Measurements from ENCODE around the gene ZNF462. TPM values are rescaled to one million over a fixed set of nuclear protein-coding genes. Genes with fewer than 3 reads are reported as not detected.
A peak's percentile ranks its signal among the peaks of the same experiment; 100 is the strongest.

Gene ZNF462
- total RNA-seq, 2 experiments from 2014 or later = not detected

- H3K27me3 Mint-ChIP-seq = peaks cover 3% of the 10 kb centered on the region
- no peak for DNase-seq
- H3K4me1 Mint-ChIP-seq (ENCODE audit: low read depth) = no peaks in the 10 kb centered on the region
- ChIA-PET CTCF (no interaction called here), POLR2A (no interaction called here)
- intact Hi-C loops (cut with micrococcal nuclease) = no loop called here
- TF ChIP-seq CTCF (IDR thresholded peaks at IDR 0.05) = no peak
- H3K27ac Mint-ChIP-seq = no peak overlapping the region
- no peak overlapping the region for H3K4me3 Mint-ChIP-seq
- H3K9me3 Mint-ChIP-seq = no peaks in the 10 kb centered on the region
- no peaks in the 10 kb centered on the region for H3K36me3 Mint-ChIP-seq (ENCODE audit: low read depth)
- ATAC-seq = no peak
These were observed 179.6 kb downstream of the ZNF462 start for GRCh38 chr9:107042606-107043005.

- intact Hi-C loops (cut with micrococcal nuclease) = no loop called here
- ChIA-PET CTCF (interaction anchor here (1.0 to 1.1 kb wide), 2 partner anchors 63 to 122 kb away, joined by 3 to 4 read pairs; no protein-coding TSS in a partner anchor), POLR2A (interaction anchor here (0.8 kb wide), 1 partner anchor 9 kb away, joined by 3 read pairs; no protein-coding TSS in a partner anchor)
- no peaks in the 10 kb centered on the region for H3K9me3 Mint-ChIP-seq
- ATAC-seq (no peak), DNase-seq (no peak)
- no peak for TF ChIP-seq CTCF (IDR thresholded peaks at IDR 0.05)
- H3K27ac Mint-ChIP-seq = no peak overlapping the region
- peaks cover 3% of the 10 kb centered on the region for H3K27me3 Mint-ChIP-seq
- H3K36me3 Mint-ChIP-seq (ENCODE audit: low read depth) = no peaks in the 10 kb centered on the region
- H3K4me1 Mint-ChIP-seq (ENCODE audit: low read depth) = no peaks in the 10 kb centered on the region
- H3K4me3 Mint-ChIP-seq = no peak overlapping the region
These were observed 180.9 kb downstream of the ZNF462 start for GRCh38 chr9:107043886-107044285.

DNA sequence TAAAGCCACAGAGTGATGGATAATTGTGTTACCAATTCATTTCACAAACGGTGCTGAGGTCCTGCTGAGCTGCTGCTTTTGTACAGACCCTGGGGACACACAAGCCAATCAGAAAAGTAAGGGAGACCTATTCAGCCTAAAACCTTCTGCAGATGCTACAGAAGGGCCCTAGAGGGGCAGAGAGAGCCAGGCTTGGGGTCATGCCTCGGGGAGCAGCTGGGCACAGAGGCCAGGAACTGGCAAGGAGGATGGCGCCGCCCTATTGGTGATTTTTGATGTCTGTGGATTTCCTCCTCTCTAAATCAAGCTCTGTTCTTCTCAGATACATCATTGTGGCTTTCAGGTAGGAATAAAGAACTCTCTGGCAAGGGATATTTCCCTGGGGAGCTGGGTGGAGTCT, 181.9 kb downstream of the ZNF462 start:
- Mint-ChIP-seq H3K27me3 (peaks cover 3% of the 10 kb centered on the region), H3K36me3 (ENCODE audit: low read depth) (no peaks in the 10 kb centered on the region), H3K4me1 (ENCODE audit: low read depth) (no peaks in the 10 kb centered on the region), H3K27ac (no peak overlapping the region), H3K9me3 (no peaks in the 10 kb centered on the region), H3K4me3 (no peak overlapping the region)
- POLR2A ChIA-PET = no interaction called here
- intact Hi-C loops (cut with micrococcal nuclease) = no loop called here
- TF ChIP-seq CTCF (IDR thresholded peaks at IDR 0.05) = no peak
- CTCF ChIA-PET = interaction anchor here (0.6 to 1.2 kb wide), 5 partner anchors 64 to 123 kb away, joined by 3 to 4 read pairs (median 3); no protein-coding TSS in a partner anchor
- DNase-seq (peak; percentile 22), ATAC-seq (no peak)

GRCh38 chr9:107046692-107047091, 183.7 kb downstream of the ZNF462 start:
- H3K27ac Mint-ChIP-seq = no peak overlapping the region
- intact Hi-C loops (cut with micrococcal nuclease) = no loop called here
- no peaks in the 10 kb centered on the region for H3K36me3 Mint-ChIP-seq (ENCODE audit: low read depth)
- H3K4me3 Mint-ChIP-seq = no peak overlapping the region
- H3K4me1 Mint-ChIP-seq (ENCODE audit: low read depth) = no peaks in the 10 kb centered on the region
- TF ChIP-seq CTCF (IDR thresholded peaks at IDR 0.05) = no peak
- DNase-seq = no peak
- H3K9me3 Mint-ChIP-seq = no peaks in the 10 kb centered on the region
- ChIA-PET POLR2A (no interaction called here), CTCF (no interaction called here)
- ATAC-seq = no peak
- no peaks in the 10 kb centered on the region for H3K27me3 Mint-ChIP-seq

- Mint-ChIP-seq H3K27me3 (no peaks in the 10 kb centered on the region), H3K4me3 (no peak overlapping the region), H3K36me3 (ENCODE audit: low read depth) (no peaks in the 10 kb centered on the region), H3K9me3 (no peaks in the 10 kb centered on the region), H3K4me1 (ENCODE audit: low read depth) (no peaks in the 10 kb centered on the region), H3K27ac (no peak overlapping the region)
- no peak for TF ChIP-seq CTCF (IDR thresholded peaks at IDR 0.05)
- ChIA-PET CTCF (no interaction called here), POLR2A (no interaction called here)
- DNase-seq = no peak
- intact Hi-C loops (cut with micrococcal nuclease) = no loop called here
- no peak for ATAC-seq
These were observed 186.3 kb downstream of the ZNF462 start for GRCh38 chr9:107049046-107049802.
